GM12865 (cell line): ENCODE data around the gene LRRC14B.

Experiments used
- DNase-seq: peaks from one replicate; pipeline ENCODE4 v3.0.0; 2010; ENCODE audit warnings: low read depth
- H3K4me3 ChIP-seq: 2 replicates; pipeline ENCODE4 v1.5.1; 2011; ENCODE audit warnings: mild to moderate bottlenecking, low read depth, low read length, control low read depth
- TF ChIP-seq, protein P1 (sequence below): IDR thresholded peaks from 2 replicates; pipeline ENCODE4 v1.5.1; 2011; ENCODE audit warnings: low read length, control low read depth, low read depth, inconsistent platforms; ENCODE audit not compliant: insufficient read depth; ENCODE audit errors: missing control alignments

Gene LRRC14B

GRCh38 chr5:147751-148150, 43.5 kb upstream of the LRRC14B start:
- TF ChIP-seq, protein P1, sequence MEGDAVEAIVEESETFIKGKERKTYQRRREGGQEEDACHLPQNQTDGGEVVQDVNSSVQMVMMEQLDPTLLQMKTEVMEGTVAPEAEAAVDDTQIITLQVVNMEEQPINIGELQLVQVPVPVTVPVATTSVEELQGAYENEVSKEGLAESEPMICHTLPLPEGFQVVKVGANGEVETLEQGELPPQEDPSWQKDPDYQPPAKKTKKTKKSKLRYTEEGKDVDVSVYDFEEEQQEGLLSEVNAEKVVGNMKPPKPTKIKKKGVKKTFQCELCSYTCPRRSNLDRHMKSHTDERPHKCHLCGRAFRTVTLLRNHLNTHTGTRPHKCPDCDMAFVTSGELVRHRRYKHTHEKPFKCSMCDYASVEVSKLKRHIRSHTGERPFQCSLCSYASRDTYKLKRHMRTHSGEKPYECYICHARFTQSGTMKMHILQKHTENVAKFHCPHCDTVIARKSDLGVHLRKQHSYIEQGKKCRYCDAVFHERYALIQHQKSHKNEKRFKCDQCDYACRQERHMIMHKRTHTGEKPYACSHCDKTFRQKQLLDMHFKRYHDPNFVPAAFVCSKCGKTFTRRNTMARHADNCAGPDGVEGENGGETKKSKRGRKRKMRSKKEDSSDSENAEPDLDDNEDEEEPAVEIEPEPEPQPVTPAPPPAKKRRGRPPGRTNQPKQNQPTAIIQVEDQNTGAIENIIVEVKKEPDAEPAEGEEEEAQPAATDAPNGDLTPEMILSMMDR = no peak
- DNase-seq = no peak

DNA sequence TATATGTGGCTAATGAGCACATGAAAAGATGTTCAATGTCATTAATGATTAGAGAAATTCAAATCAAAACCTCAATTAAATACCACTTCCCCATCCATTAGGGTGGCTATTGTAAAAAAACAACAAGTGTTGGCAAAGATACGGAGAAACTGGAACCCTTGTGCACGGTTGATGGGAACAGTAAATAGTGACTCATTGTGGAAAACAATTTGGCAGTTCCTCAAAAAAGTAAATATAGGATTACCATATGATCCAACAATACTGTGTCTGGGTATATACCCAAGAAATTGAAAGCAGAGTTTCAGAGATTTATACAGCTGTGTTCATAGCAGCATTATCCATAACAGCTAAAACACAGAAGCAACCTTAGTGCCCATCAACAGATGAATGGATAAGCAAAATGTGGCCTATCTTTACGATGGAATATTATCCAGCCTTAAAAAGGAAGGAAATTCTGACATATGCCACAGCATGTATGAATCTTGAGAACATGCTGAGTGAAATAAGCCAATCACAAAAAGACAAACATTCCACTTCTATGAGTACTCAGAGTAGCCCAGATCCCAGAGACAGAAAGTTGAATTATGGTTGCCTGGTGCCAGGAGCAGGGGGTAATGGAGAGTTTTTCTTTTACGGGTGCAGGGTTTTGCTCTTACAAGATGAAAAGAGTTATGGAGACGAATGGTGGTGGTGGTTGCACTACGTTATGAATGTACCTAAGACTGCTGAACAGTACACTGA, 41.4 kb upstream of the LRRC14B start:
- no peak overlapping the region for H3K4me3 ChIP-seq
- TF ChIP-seq, protein P1 = no peak
- no peak for DNase-seq

More at GRCh38 chr5:147751-148150, 43.5 kb upstream of the LRRC14B start:
- no peak overlapping the region for H3K4me3 ChIP-seq

DNA sequence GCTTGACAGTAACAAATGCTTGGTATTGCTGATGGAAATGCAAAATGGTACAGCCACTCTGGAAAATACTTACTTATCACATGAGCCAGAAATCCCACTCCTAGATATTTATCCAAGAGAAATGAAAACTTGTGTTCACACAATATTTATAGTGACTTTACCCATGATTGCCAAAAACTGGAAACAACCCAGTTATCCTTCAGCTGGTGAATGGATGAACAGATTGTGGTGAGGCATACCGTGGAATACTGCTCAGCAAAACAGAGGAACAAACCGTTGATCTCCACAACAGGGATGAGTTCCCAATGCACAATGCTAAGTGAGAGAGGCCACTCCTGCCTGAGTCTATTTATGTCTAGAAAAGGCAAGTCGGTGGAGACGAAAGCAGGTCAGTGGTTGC, 40.5 kb upstream of the LRRC14B start:
- TF ChIP-seq, protein P1 = no peak
- H3K4me3 ChIP-seq = no peak overlapping the region
- DNase-seq = no peak

DNA sequence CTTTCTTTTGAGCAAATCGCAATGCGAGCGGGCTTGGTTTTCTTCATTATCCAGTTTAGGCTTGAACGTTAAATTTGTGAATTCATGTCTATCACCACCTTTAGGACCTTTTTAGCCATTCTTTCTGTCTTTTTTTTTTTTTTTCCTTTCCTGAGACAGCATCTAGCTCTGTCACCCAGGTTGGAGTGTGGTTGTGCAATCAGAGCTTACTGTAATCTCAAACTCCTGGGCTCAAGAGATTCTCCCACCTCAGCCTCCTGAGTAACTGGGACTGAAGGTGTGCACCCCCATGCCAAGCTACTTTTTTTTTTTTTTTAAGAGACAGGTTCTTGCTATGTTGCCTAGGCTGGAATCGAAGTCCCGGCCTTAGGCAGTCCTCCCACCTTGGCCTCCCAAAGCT, 39.2 kb upstream of the LRRC14B start:
- TF ChIP-seq, protein P1 = no peak
- no peak overlapping the region for H3K4me3 ChIP-seq
- no peak for DNase-seq

DNA sequence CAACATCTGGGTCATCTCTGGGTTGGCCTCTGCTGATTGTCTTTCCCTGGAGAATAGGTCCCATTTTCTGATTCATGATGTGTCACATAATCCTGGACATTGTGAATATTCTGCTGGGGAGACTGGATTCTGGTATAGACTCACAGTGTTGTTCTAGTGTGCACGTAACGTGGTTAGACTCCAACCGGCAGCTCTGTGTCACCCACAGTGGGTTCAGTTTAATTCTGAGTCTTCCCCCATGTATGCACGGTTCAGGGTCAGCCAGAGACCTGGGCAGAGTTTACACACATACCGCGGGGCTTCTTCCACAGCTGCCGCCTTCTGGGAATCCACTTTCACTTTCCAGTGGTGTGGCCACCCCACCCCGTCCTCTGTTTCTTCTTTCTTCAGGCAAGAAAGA, 38.0 kb upstream of the LRRC14B start:
- H3K4me3 ChIP-seq = no peak overlapping the region
- DNase-seq = no peak
- TF ChIP-seq, protein P1 = no peak

DNA sequence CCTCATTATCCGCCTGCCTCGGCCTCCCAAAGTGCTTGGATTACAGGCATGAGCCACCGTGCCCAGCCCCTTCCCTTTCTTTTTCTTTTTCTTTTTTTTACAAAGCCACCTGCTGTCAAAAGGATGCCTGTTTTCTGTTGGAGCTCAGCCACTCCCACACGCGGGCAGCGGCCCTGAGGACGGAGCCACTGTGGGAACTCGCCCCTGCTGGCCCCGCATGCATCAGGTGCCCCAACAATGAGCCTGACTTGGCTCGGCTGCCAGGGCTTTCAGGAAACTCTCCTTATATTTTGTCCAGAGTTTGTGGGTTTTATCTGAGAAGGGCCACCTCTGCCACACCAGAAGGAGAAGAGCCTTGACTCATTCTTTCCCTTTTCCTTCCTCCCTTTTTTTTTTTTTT, 37.1 kb upstream of the LRRC14B start:
- no peak overlapping the region for H3K4me3 ChIP-seq
- TF ChIP-seq, protein P1 = no peak
- no peak for DNase-seq

- TF ChIP-seq, protein P1 = no peak
- no peak overlapping the region for H3K4me3 ChIP-seq
- DNase-seq = no peak
These were observed 36.5 kb upstream of the LRRC14B start for GRCh38 chr5:154826-155225.
